Skin epidermis (tissue), 12 donors: Measurements from ENCODE around the gene ADGRF1.
A peak's percentile ranks its signal among the peaks of the same experiment; 100 is the strongest.
"Not testable (repeated sequence)": the region's sequence is repeated elsewhere in the genome, so short reads cannot be mapped to it uniquely, and the experiment has no call there.

Experiments
- H3K27ac ChIP-seq, 21 experiments: fragments of 200-600 bp; sonication (generic) in 11 of 21; one replicate each; pipeline ENCODE4 v1.5.0; 2020; ENCODE audit warnings: mild to moderate bottlenecking in 3 of 21, inconsistent platforms in 2 of 21, moderate library complexity in 2 of 21
- H3K4me3 ChIP-seq, 7 experiments: fragments of 200-600 bp; sonication (generic) in 2 of 7; one replicate each; pipeline ENCODE4 v1.5.0; 2020; ENCODE audit warnings: inconsistent platforms in 2 of 7, mild to moderate bottlenecking in 2 of 7, moderate library complexity in 1 of 7

ADGRF1 gene

GRCh38 chr6:46990818-46991510 lies 51.2 kb downstream of the ADGRF1 start:
- H3K27ac ChIP-seq, result peak overlapping the region in 2 of 21 experiments; percentile 48 to 63
- not testable (repeated sequence) for H3K4me3 ChIP-seq

GRCh38 chr6:46990031-46990644 lies 52.0 kb downstream of the ADGRF1 start:
- Histone ChIP-seq H3K27ac (peak overlapping the region in 5 of 21 experiments; percentile 5 to 63 (median 39)), H3K4me3 (no peak overlapping the region)

- Histone ChIP-seq H3K4me3 (no peak overlapping the region), H3K27ac (peak overlapping the region in 5 of 21 experiments; percentile 14 to 63 (median 39))
Observed at GRCh38 chr6:46989398-46989797, 52.7 kb downstream of the ADGRF1 start.

- H3K27ac ChIP-seq, result no peak overlapping the region
- H3K4me3 ChIP-seq, result no peak overlapping the region
Observed at GRCh38 chr6:46985943-46986342, 56.2 kb downstream of the ADGRF1 start.

GRCh38 chr6:46983007-46983411 lies 59.1 kb downstream of the ADGRF1 start:
- H3K4me3 ChIP-seq, result no peak overlapping the region
- H3K27ac ChIP-seq, result no peak overlapping the region

- Histone ChIP-seq H3K4me3 (no peak overlapping the region), H3K27ac (no peak overlapping the region)
Observed at GRCh38 chr6:46979206-46979605, 62.9 kb downstream of the ADGRF1 start.

- H3K27ac ChIP-seq, result no peak overlapping the region
- no peak overlapping the region for H3K4me3 ChIP-seq
Observed at GRCh38 chr6:46974786-46975185, 67.3 kb downstream of the ADGRF1 start.

GRCh38 chr6:46973029-46973428 lies 69.1 kb downstream of the ADGRF1 start:
- no peak overlapping the region for H3K4me3 ChIP-seq
- no peak overlapping the region for H3K27ac ChIP-seq

- no peak overlapping the region for H3K4me3 ChIP-seq
- H3K27ac ChIP-seq, result no peak overlapping the region
Observed at GRCh38 chr6:46972531-46972930, 69.6 kb downstream of the ADGRF1 start.

- Histone ChIP-seq H3K27ac (no peak overlapping the region), H3K4me3 (no peak overlapping the region)
Observed at GRCh38 chr6:46969206-46969605, 72.9 kb downstream of the ADGRF1 start.

GRCh38 chr6:46967826-46968349 lies 74.2 kb downstream of the ADGRF1 start:
- no peak overlapping the region for H3K27ac ChIP-seq
- H3K4me3 ChIP-seq, result no peak overlapping the region

GRCh38 chr6:46964716-46965519 lies 77.2 kb downstream of the ADGRF1 start:
- no peak overlapping the region for H3K27ac ChIP-seq
- H3K4me3 ChIP-seq, result no peak overlapping the region

GRCh38 chr6:46963626-46964025 lies 78.5 kb downstream of the ADGRF1 start:
- Histone ChIP-seq H3K4me3 (no peak overlapping the region), H3K27ac (no peak overlapping the region)

- H3K27ac ChIP-seq, result no peak overlapping the region
- H3K4me3 ChIP-seq, result no peak overlapping the region
Observed at GRCh38 chr6:46963039-46963438, 79.1 kb downstream of the ADGRF1 start.

GRCh38 chr6:46961711-46962110 lies 80.4 kb downstream of the ADGRF1 start:
- Histone ChIP-seq H3K4me3 (no peak overlapping the region), H3K27ac (no peak overlapping the region)

GRCh38 chr6:46961232-46961631 lies 80.9 kb downstream of the ADGRF1 start:
- Histone ChIP-seq H3K27ac (no peak overlapping the region), H3K4me3 (no peak overlapping the region)

- H3K4me3 ChIP-seq, result no peak overlapping the region
- no peak overlapping the region for H3K27ac ChIP-seq
Observed at GRCh38 chr6:46959419-46959818, 82.7 kb downstream of the ADGRF1 start.

- no peak overlapping the region for H3K4me3 ChIP-seq
- H3K27ac ChIP-seq, result no peak overlapping the region
Observed at GRCh38 chr6:46956409-46956808, 85.7 kb downstream of the ADGRF1 start.

GRCh38 chr6:46954837-46955451 lies 87.2 kb downstream of the ADGRF1 start:
- Histone ChIP-seq H3K4me3 (peak overlapping the region in 1 of 7 experiments; percentile 23), H3K27ac (peak overlapping the region in 2 of 21 experiments; percentile 5 to 19)

- Histone ChIP-seq H3K27ac (peak overlapping the region in 2 of 21 experiments; percentile 5 to 19), H3K4me3 (peak overlapping the region in 1 of 7 experiments; percentile 23)
Observed at GRCh38 chr6:46953921-46954320, 88.2 kb downstream of the ADGRF1 start.
